Naive thymus-derived CD8-positive, alpha-beta T cell (primary cell): Measurements from ENCODE around the gene EVI5. TPM values are rescaled to one million over a fixed set of nuclear protein-coding genes. Genes with fewer than 3 reads are reported as not detected.
"Not testable (repeated sequence)": the region's sequence is repeated elsewhere in the genome, so short reads cannot be mapped to it uniquely, and the experiment has no call there.

Source experiments
- ATAC-seq, 2 donors: fragments of 150-1000 bp; cut with Tn5 transposase in 1 of 2; sonication (Bioruptor Pico), chemical (Tn5 transposase) in 1 of 2; 1 replicate in 1 of 2; 2 replicates in 1 of 2; pipeline ENCODE4 v1.10.0; 2021; ENCODE audit warnings: mild to moderate bottlenecking in 2 of 2, moderate library complexity in 2 of 2
- POLR2A ChIA-PET: fragments of 350-600 bp; sonication (Branson Sonifier 250); formaldehyde crosslinking; loops from one replicate; lab custom pipeline; 2021; ENCODE audit warnings: antibody characterized with exemption; lab: Charles Lee
- DNase-seq, 10 donors: peaks; one replicate each; pipeline versions ENCODE4 v3.0.0 to v3.0.0-alpha.2; 2020 to 2022
- H3K27ac Mint-ChIP-seq, 10 donors: one replicate each; pipeline ENCODE4 v1.8.0; 2020 to 2022; ENCODE audit warnings: mild to moderate bottlenecking in 10 of 10, mixed read lengths in 10 of 10, moderate library complexity in 4 of 10, inconsistent platforms in 1 of 10
- H3K27me3 Mint-ChIP-seq, 5 donors: one replicate each; pipeline ENCODE4 v1.8.0; 2021 to 2022; ENCODE audit warnings: mixed read lengths in 5 of 5
- H3K36me3 Mint-ChIP-seq, 3 donors: one replicate each; pipeline ENCODE4 v1.8.0; 2020 to 2022; ENCODE audit warnings: mixed read lengths in 3 of 3, mild to moderate bottlenecking in 2 of 3, inconsistent platforms in 1 of 3
- H3K4me1 Mint-ChIP-seq, 4 donors: one replicate each; pipeline ENCODE4 v1.8.0; 2021 to 2022; ENCODE audit warnings: mixed read lengths in 4 of 4
- H3K4me3 Mint-ChIP-seq, 10 donors: one replicate each; pipeline ENCODE4 v1.8.0; 2020 to 2022; ENCODE audit warnings: mild to moderate bottlenecking in 10 of 10, mixed read lengths in 10 of 10, moderate library complexity in 6 of 10, inconsistent platforms in 1 of 10
- H3K9me3 Mint-ChIP-seq, 9 donors: one replicate each; pipeline ENCODE4 v1.8.0; 2020 to 2022; ENCODE audit warnings: mixed read lengths in 9 of 9, mild to moderate bottlenecking in 3 of 9, inconsistent platforms in 1 of 9, moderate library complexity in 1 of 9
- polyA plus RNA-seq, 3 donors: library from polyadenylated mRNA; unstranded; fragments of 300-500 nt; fragmentation: Illumina TruSeq; gene quantifications; one replicate each; pipeline ENCODE4 v1.2.3, GENCODE V29; 2021
- total RNA-seq, 8 experiments: library from RNA in 2 of 8; stranded (reverse) in 2 of 8; gene quantifications; one replicate each; pipeline ENCODE4 v1.2.3 and lab custom pipeline; 2021 to 2026

Gene EVI5
- total and polyA plus RNA-seq, 5 experiments from 2014 or later: 0.18 to 1.8 (median 0.99) TPM

- Mint-ChIP-seq H3K27me3 (peaks cover 6 to 40% (median 16%) of the 10 kb centered on the region in 5 donors), H3K4me3 (no peak overlapping the region)
- POLR2A ChIA-PET: no interaction called here
Measured at GRCh38 chr1:92653605-92654381, 131.1 kb downstream of the EVI5 start.

GRCh38 chr1:92640686-92641085 is 144.2 kb downstream of the EVI5 start:
- H3K4me1 Mint-ChIP-seq, DNase-seq, H3K9me3 Mint-ChIP-seq, POLR2A ChIA-PET, ATAC-seq, H3K4me3 Mint-ChIP-seq, H3K36me3 Mint-ChIP-seq, H3K27ac Mint-ChIP-seq, H3K27me3 Mint-ChIP-seq: not testable (repeated sequence)

More at GRCh38 chr1:92653605-92654381, 131.1 kb downstream of the EVI5 start:
- DNase-seq: peak in 1 of 10 donors; percentile 45
- Mint-ChIP-seq H3K36me3 (peaks cover 0 to 40% (median 20%) of the 10 kb centered on the region in 3 donors), H3K27ac (no peak overlapping the region), H3K9me3 (peaks cover 12 to 46% (median 36%) of the 10 kb centered on the region in 9 donors), H3K4me1 (no peaks in the 10 kb centered on the region)
- ATAC-seq: no peak

GRCh38 chr1:92638498-92638897 is 146.4 kb downstream of the EVI5 start:
- H3K36me3 Mint-ChIP-seq: peaks cover 0 to 4% (median 0%) of the 10 kb centered on the region in 3 donors
- no peaks in the 10 kb centered on the region for H3K4me1 Mint-ChIP-seq
- DNase-seq (no peak), ATAC-seq (no peak)
- H3K9me3 Mint-ChIP-seq: peaks cover 0 to 2% (median 0%) of the 10 kb centered on the region in 9 donors
- H3K4me3 Mint-ChIP-seq: no peak overlapping the region
- H3K27ac Mint-ChIP-seq: no peak overlapping the region
- H3K27me3 Mint-ChIP-seq: peaks cover 2 to 22% (median 7%) of the 10 kb centered on the region in 5 donors
- POLR2A ChIA-PET: no interaction called here

- H3K9me3 Mint-ChIP-seq, H3K36me3 Mint-ChIP-seq, POLR2A ChIA-PET, ATAC-seq, H3K4me3 Mint-ChIP-seq, DNase-seq, H3K4me1 Mint-ChIP-seq, H3K27ac Mint-ChIP-seq: not testable (repeated sequence)
- H3K27me3 Mint-ChIP-seq: peaks cover 2 to 35% (median 9%) of the 10 kb centered on the region in 5 donors
Measured at GRCh38 chr1:92635203-92635602, 149.7 kb downstream of the EVI5 start.

GRCh38 chr1:92623187-92623778 is 161.6 kb downstream of the EVI5 start:
- peak in 3 of 10 donors; percentile 34 to 46 (median 46) for DNase-seq
- no peak overlapping the region for H3K4me3 Mint-ChIP-seq
- POLR2A ChIA-PET: interaction anchor here (0.7 kb wide), 1 partner anchor 313 kb away, joined by 3 read pairs; no protein-coding TSS in a partner anchor

GRCh38 chr1:92619466-92620189 is 165.3 kb downstream of the EVI5 start:
- no peaks in the 10 kb centered on the region for H3K9me3 Mint-ChIP-seq
- POLR2A ChIA-PET: no interaction called here
- no peak overlapping the region for H3K4me3 Mint-ChIP-seq
- no peaks in the 10 kb centered on the region for H3K4me1 Mint-ChIP-seq
- no peaks in the 10 kb centered on the region for H3K27me3 Mint-ChIP-seq
- ATAC-seq (no peak), DNase-seq (no peak)
- H3K36me3 Mint-ChIP-seq: no peaks in the 10 kb centered on the region
- H3K27ac Mint-ChIP-seq: peak overlapping the region in 1 of 10 donors; percentile 51

More at GRCh38 chr1:92623187-92623778, 161.6 kb downstream of the EVI5 start:
- Mint-ChIP-seq H3K4me1 (no peaks in the 10 kb centered on the region), H3K36me3 (no peaks in the 10 kb centered on the region), H3K27ac (no peak overlapping the region), H3K9me3 (no peaks in the 10 kb centered on the region), H3K27me3 (no peaks in the 10 kb centered on the region)
- peak; percentile 41 to 42 for ATAC-seq

- ATAC-seq: no peak
- POLR2A ChIA-PET: no interaction called here
- no peaks in the 10 kb centered on the region for H3K9me3 Mint-ChIP-seq
- no peaks in the 10 kb centered on the region for H3K36me3 Mint-ChIP-seq
- H3K4me3 Mint-ChIP-seq: no peak overlapping the region
- H3K27ac Mint-ChIP-seq: peak overlapping the region in 1 of 10 donors; percentile 47
- peaks cover 0 to 2% (median 0%) of the 10 kb centered on the region in 5 donors for H3K27me3 Mint-ChIP-seq
- DNase-seq: no peak
- peaks cover 3 to 6% (median 5%) of the 10 kb centered on the region in 4 donors for H3K4me1 Mint-ChIP-seq
Measured at GRCh38 chr1:92601044-92601443, 183.9 kb downstream of the EVI5 start.

- H3K27ac Mint-ChIP-seq: no peak overlapping the region
- peaks cover 3 to 6% (median 5%) of the 10 kb centered on the region in 4 donors for H3K4me1 Mint-ChIP-seq
- ATAC-seq: peak; percentile 49 to 53
- H3K36me3 Mint-ChIP-seq: no peaks in the 10 kb centered on the region
- POLR2A ChIA-PET: interaction anchor here (0.7 kb wide), 1 partner anchor 286 kb away, joined by 3 read pairs; no protein-coding TSS in a partner anchor
- H3K9me3 Mint-ChIP-seq: no peaks in the 10 kb centered on the region
- no peak overlapping the region for H3K4me3 Mint-ChIP-seq
- peak in 3 of 10 donors; percentile 47 to 55 (median 51) for DNase-seq
- H3K27me3 Mint-ChIP-seq: peaks cover 0 to 2% (median 0%) of the 10 kb centered on the region in 5 donors
Measured at GRCh38 chr1:92599184-92599583, 185.7 kb downstream of the EVI5 start.

GRCh38 chr1:92589361-92589760 is 195.5 kb downstream of the EVI5 start:
- H3K36me3 Mint-ChIP-seq, DNase-seq, POLR2A ChIA-PET: not testable (repeated sequence)

GRCh38 chr1:92587445-92587844 is 197.5 kb downstream of the EVI5 start:
- DNase-seq (no peak), ATAC-seq (no peak)
- Mint-ChIP-seq H3K9me3 (peaks cover 0 to 6% (median 0%) of the 10 kb centered on the region in 9 donors), H3K27me3 (no peaks in the 10 kb centered on the region), H3K4me1 (peaks cover 6 to 31% (median 20%) of the 10 kb centered on the region in 4 donors), H3K4me3 (no peak overlapping the region), H3K36me3 (no peaks in the 10 kb centered on the region), H3K27ac (no peak overlapping the region)
- POLR2A ChIA-PET: interaction anchor here (1.8 to 2.9 kb wide), 2 partner anchors 8 to 102 kb away, joined by 5 to 13 read pairs; no protein-coding TSS in a partner anchor

More at GRCh38 chr1:92589361-92589760, 195.5 kb downstream of the EVI5 start:
- peaks cover 8 to 21% (median 11%) of the 10 kb centered on the region in 4 donors for H3K4me1 Mint-ChIP-seq
- H3K27me3 Mint-ChIP-seq, H3K27ac Mint-ChIP-seq, H3K9me3 Mint-ChIP-seq, ATAC-seq, H3K4me3 Mint-ChIP-seq: not testable (repeated sequence)

- peak overlapping the region in 5 of 10 donors; percentile 4 to 71 (median 46) for H3K4me3 Mint-ChIP-seq
- no peak for DNase-seq
- H3K27me3 Mint-ChIP-seq: no peaks in the 10 kb centered on the region
- peak overlapping the region in 6 of 10 donors; percentile 20 to 83 (median 68) for H3K27ac Mint-ChIP-seq
- no peaks in the 10 kb centered on the region for H3K36me3 Mint-ChIP-seq
- no peak for ATAC-seq
- peaks cover 11 to 46% (median 34%) of the 10 kb centered on the region in 4 donors for H3K4me1 Mint-ChIP-seq
- POLR2A ChIA-PET: interaction anchor here (1.4 kb wide), 1 partner anchor 101 kb away, joined by 6 read pairs; no protein-coding TSS in a partner anchor
- peaks cover 0 to 6% (median 0%) of the 10 kb centered on the region in 9 donors for H3K9me3 Mint-ChIP-seq
Measured at GRCh38 chr1:92585831-92586230, 199.1 kb downstream of the EVI5 start.

- POLR2A ChIA-PET: interaction anchor here (1.4 kb wide), 1 partner anchor 100 kb away, joined by 6 read pairs; no protein-coding TSS in a partner anchor
- not testable (repeated sequence) for H3K27me3 Mint-ChIP-seq, ATAC-seq, H3K36me3 Mint-ChIP-seq, H3K9me3 Mint-ChIP-seq, DNase-seq
- peak overlapping the region in 6 of 10 donors; percentile 5 to 92 (median 28) for H3K27ac Mint-ChIP-seq
- H3K4me1 Mint-ChIP-seq: peaks cover 11 to 49% (median 36%) of the 10 kb centered on the region in 4 donors
- H3K4me3 Mint-ChIP-seq: peak overlapping the region in 2 of 10 donors; percentile 77 to 78
Measured at GRCh38 chr1:92584810-92585209, 200.1 kb downstream of the EVI5 start.
